ENCODE results near the gene OXLD1.

- TF ChIP-seq EZH2 (IDR thresholded peaks at IDR 0.05; ENCODE audit: low read depth), result no peak
- no peak for TF ChIP-seq CTCF (conservative IDR thresholded peaks at IDR 0.05)
Measured at GRCh38 chr17:81662002-81662401, 4.4 kb downstream of the OXLD1 start.

All from PC-9 (cell line).